GM18861 (cell line): Measurements from ENCODE around the gene KIAA1671.

Source experiments
- ATAC-seq: cut with Tn5 transposase; IDR thresholded peaks from one replicate; pipeline ENCODE4 v1.9.1; 2021; ENCODE audit not compliant: unreplicated experiment

KIAA1671 gene

DNA sequence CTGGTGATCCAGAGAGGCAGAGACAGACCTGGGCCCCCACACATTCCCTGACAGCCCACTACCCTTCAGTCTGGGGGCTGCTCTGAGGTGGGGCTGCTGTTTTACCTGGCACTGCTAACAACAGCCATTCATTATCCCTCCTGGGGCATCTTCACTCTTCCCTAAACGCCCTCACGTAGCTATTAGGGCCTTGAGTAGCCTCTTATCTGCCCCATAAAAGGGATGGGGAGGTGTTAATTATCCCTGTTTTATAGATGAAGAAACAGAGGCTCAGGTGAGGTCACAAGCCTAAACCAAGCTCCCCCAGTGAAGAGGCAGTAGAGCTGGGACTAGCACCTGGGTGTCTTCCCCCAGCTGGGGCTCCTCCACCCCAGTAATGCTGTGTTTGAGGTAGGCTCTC is 79.5 kb downstream of the KIAA1671 start:
- no peak for ATAC-seq

GRCh38 chr22:25035715-25036114 is 83.2 kb downstream of the KIAA1671 start:
- ATAC-seq: no peak

GRCh38 chr22:25038239-25038638 is 85.7 kb downstream of the KIAA1671 start:
- no peak for ATAC-seq

DNA sequence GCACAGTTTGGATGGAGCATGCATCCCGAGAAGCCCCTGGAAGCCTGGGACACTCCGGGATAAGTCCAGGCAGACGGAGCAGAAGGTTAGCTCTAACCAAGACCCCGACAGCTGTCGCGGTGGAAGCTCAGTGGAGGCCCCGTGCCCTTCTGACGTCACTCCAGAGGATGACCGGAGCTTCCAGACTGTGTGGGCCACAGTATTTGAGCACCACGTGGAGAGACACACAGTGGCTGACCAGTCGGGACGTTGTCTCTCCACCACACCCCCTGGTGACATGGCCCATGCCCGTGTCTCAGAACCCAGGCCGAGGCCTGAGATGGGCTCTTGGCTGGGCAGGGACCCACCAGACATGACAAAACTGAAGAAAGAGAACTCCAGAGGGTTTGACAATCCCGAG is 86.3 kb downstream of the KIAA1671 start:
- ATAC-seq: no peak

- no peak for ATAC-seq
These were observed 86.7 kb downstream of the KIAA1671 start for GRCh38 chr22:25039255-25039654.

- ATAC-seq: no peak
These were observed 87.2 kb downstream of the KIAA1671 start for GRCh38 chr22:25039754-25040153.

- ATAC-seq: no peak
These were observed 92.6 kb downstream of the KIAA1671 start for GRCh38 chr22:25045159-25045558.

GRCh38 chr22:25048071-25048470 is 95.6 kb downstream of the KIAA1671 start:
- ATAC-seq: no peak

DNA sequence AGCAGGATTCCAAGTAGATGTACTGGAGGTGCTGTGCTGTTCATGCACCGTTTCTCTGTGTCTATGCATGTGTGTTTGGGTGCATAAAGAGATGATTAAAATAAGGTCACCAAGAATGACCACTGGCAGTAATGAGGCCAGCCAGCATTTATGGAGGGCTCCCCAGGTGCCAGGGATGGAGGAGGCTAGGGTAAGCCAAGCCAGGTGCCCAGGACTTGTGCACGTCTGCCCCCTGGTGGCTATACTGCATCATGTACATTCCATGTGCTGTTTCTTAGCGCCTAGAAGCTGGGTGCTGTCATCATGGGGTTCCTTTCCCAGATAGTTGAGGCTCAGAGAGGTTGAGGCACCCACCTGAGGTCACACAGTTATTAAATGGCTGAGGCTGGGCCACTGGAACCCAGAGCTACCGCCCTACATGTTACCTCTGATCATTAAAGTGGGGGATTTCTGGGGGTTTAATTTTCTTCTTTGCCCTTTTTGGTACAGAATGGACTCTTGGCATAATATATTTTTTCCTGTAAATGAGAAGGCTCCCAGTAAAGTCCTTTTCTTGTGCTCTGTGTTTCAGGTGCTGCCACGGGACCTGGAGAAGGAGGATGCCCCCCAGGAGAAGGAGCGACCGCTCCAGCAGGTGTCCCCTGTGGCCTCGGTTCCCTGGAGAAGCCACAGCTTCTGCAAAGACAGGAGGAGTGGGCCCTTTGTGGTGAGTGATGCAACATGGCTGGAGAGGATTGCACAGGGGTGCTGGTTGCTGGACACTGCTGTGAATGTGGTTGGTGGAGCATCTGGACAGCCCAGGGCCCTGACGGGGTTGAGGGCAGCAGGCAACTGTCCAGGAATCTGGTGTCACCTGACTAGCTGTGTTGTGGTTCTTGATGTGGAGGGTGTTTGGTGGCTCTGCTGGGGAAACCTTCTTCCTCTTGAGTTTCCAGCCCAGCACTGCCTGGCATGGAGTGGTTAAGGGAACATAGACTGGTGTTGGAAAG is 96.4 kb downstream of the KIAA1671 start:
- no peak for ATAC-seq

GRCh38 chr22:25049770-25050169 is 97.3 kb downstream of the KIAA1671 start:
- ATAC-seq: no peak

GRCh38 chr22:25050566-25050965 is 98.0 kb downstream of the KIAA1671 start:
- no peak for ATAC-seq

DNA sequence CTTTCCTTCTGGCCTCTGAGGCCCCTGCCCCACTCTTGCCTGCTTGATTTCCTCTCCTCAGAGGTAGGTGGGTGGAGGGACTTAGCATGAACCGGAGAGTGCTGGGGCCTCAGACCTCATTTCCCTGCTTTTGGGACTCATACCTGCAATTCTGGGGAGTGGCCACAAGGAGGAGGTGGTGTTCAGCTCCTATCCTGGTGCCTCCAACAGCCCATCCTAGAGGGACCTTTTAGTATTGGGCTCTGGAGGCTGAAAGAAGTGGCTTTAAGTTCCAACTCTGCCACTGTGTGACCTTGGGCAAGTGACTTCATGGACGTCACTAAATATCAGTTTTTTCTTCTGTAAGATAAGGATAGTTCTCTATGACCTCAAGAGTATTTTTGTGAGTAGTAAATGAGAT is 98.6 kb downstream of the KIAA1671 start:
- no peak for ATAC-seq

DNA sequence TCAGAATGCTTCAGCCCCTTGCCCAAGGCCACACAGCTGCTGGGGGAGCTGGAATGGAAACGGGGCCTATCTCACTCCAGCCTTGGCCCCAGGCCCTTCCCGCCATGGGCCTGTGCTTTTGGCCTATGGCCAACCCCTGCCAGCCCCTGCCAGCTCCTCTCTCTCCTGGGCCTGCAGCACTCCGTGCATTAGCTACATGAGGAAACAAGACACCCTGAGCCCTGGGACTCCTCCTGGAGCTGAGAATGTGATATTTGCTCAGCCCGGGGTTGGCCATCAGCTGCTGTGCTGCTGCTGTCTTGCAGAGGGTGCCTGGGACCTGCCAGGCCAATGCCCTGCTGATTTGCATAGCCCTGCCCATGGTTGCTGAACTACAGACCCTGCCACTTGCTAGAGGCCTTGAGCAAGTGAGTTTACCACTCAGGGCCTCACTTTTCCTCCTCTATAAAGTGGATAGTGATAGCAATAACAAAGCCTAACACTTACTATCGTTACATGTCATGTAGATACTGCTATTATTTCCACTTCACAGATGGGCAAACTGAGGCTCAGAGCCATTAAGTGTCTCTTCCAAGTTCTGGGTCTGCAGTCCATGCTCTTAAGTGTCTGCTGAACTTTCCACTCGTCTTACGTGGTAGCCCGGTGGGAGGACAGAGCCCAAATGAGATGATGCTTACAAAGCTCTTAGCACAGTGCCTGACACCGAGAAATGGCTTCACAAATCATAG is 99.6 kb downstream of the KIAA1671 start:
- no peak for ATAC-seq

DNA sequence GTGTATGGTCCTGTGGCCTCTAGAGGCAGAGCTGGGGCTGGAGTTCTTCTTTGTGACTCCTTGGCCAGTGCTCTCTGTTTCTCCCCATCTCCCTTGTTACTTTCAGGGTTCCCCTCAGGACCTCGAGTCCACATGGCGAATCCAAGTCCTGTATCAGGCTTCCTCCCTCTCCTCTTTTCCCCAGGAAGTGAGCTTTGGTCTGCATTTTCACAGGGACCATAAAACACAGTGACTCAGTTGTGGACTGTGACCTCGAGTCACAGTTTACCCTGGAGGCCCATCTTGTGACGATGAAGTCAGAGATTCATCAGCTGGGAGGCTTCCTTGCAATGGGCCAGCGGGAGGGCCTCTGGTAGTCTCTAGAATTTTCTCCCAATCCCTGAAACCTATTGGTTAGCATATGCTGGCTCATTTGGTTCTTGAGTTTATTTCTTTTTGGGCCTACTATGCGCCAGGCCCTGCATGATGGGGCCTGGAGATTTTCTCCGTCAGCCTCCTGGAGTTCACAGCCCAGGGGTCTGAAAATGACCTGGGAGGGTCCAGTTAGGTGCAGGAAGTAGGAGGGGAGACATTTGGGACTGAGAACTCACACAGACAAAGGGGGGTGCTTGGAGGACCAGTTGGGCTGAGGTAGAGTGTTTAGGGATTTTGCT is 100.8 kb downstream of the KIAA1671 start:
- ATAC-seq: no peak

DNA sequence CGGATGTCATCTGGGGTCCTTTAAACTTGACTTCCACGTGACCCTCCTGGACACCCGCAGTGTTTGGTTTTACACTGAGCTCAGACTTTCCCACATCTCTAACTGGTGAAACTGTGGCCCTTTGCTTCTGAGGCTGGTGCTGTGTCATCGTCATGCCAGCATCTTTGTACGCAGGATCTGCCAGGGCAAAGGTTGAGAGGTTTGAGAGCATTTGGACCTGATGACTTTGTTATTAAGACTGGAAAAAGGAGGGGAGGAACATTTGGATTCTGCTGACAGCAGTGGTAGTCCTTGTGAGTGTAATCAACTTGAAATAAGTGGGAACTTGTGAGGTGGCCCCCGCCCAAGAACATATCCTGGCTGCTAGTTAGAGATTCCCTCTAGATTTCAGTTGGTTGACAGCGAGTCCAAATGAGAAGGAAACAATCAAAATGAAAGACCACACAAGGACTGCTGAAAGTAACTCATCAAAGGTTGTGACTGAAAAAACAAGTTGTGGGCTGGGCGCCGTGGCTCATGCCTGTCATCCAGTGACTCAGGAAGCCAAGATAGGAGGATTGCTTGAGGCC is 102.5 kb downstream of the KIAA1671 start:
- no peak for ATAC-seq

- no peak for ATAC-seq
These were observed 104.7 kb downstream of the KIAA1671 start for GRCh38 chr22:25057013-25057881.

- ATAC-seq: no peak
These were observed 106.9 kb downstream of the KIAA1671 start for GRCh38 chr22:25059438-25059837.

DNA sequence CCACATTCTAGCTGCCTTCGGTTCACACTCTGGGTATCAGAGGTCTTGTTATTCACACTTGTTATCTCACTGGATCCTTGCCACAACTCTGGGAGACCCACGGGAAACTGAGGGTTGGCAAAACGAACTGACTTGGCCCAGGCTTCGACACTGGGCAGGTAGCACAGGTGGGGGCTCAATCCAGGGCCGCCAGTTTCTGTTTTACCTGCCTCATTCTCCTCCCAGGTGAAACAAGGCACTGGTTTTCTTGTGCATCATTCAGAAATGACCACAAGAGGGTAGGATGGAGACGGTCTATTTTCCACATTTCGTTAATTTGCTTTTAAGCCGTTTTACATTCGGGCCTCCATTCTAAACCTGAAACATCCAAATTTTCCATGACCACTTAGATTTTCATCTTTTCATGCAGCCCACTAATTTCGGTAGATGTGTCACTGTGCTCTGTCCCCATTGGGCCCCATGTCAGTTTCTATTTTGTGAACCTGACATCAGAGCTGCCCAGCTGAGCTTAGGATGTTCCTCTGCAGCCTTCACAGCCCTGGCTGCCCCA is 108.1 kb downstream of the KIAA1671 start:
- no peak for ATAC-seq

- no peak for ATAC-seq
These were observed 108.6 kb downstream of the KIAA1671 start for GRCh38 chr22:25061134-25061533.
